Spleen (tissue), 7 donors: ENCODE data around the gene NCAPG2.

ENCODE experiments used
- POLR2AphosphoS5 ChIP-seq, 3 donors: sonication (generic); formaldehyde crosslinking; IDR thresholded peaks; one replicate each; pipeline ENCODE4 v1.5.1; 2017; ENCODE audit warnings: antibody characterized with exemption in 3 of 3
- TF ChIP-seq, protein P1 (sequence below), 11 experiments: fragments of 200-600 bp in 7 of 11; fragments of 450-650 bp in 4 of 11; sonication (generic) in 4 of 11; IDR thresholded peaks in 8 of 11; conservative IDR thresholded peaks in 3 of 11; 1 replicate in 7 of 11; 2 replicates in 4 of 11; pipeline versions ENCODE4 v1.4.0 to v1.8.0; 2016 to 2021; ENCODE audit warnings: antibody characterized with exemption in 11 of 11, inconsistent platforms in 4 of 11, mild to moderate bottlenecking in 1 of 11
- donor health status: DM: no; HTN: no; CAD: no; lungs with moderate emphysema.
- donor health status: DM: no; HTN: no; CAD: no.
- donor health status: DM: no; HTN: no; CAD: no.

DNA sequence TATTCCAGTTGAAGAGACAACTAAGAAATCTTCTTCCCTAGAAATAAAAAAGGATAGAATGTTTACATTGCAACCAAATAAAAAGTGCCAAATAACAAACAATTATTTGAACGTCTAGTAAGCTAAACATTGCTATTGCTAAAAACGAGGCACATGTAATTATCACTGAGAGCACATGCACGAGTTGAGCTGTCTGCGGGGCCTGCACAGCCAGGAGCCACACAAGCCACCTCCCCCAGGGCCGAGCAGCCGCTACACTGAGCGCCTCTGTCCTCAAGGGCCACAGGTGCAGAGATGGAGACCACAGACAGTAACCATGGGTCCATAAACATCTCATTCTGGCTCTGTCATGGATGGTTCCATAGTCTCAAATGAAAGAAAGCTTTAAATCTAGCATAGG is 17.2 kb downstream of the NCAPG2 start:
- TF ChIP-seq POLR2AphosphoS5 (IDR thresholded peaks at IDR 0.05), result no peak
- TF ChIP-seq, protein P1, sequence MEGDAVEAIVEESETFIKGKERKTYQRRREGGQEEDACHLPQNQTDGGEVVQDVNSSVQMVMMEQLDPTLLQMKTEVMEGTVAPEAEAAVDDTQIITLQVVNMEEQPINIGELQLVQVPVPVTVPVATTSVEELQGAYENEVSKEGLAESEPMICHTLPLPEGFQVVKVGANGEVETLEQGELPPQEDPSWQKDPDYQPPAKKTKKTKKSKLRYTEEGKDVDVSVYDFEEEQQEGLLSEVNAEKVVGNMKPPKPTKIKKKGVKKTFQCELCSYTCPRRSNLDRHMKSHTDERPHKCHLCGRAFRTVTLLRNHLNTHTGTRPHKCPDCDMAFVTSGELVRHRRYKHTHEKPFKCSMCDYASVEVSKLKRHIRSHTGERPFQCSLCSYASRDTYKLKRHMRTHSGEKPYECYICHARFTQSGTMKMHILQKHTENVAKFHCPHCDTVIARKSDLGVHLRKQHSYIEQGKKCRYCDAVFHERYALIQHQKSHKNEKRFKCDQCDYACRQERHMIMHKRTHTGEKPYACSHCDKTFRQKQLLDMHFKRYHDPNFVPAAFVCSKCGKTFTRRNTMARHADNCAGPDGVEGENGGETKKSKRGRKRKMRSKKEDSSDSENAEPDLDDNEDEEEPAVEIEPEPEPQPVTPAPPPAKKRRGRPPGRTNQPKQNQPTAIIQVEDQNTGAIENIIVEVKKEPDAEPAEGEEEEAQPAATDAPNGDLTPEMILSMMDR (IDR thresholded peaks at IDR 0.05 in 8 of 11, conservative IDR thresholded peaks at IDR 0.05 in 3 of 11), result no peak
